ENCODE results near the gene CCNJL.
A peak's percentile ranks its signal among the peaks of the same experiment; 100 is the strongest.

Gene CCNJL

DNA sequence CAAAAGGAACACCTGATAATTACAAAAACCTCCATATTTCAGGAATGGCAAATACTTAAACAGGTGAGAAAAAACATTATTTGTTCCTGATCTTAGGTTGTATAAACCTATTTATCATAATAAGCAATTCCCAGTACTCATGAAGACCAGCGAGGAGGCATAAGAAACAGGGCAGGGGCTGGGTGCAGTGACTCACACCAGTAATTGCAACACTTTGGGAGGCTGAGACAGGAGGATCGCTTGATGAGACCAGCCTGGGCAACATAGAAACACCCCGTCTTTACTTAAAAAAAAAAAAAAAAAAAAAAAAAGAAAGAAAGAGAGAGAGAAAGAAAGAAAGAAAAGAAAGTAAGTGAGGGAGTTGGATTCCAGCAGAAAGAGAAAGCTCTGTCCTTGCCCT lies 21.6 kb downstream of the CCNJL start:
- no peak overlapping the region for H3K27ac ChIP-seq
- no peak for DNase-seq (ENCODE audit: low spot score)
- TF ChIP-seq, protein P1, sequence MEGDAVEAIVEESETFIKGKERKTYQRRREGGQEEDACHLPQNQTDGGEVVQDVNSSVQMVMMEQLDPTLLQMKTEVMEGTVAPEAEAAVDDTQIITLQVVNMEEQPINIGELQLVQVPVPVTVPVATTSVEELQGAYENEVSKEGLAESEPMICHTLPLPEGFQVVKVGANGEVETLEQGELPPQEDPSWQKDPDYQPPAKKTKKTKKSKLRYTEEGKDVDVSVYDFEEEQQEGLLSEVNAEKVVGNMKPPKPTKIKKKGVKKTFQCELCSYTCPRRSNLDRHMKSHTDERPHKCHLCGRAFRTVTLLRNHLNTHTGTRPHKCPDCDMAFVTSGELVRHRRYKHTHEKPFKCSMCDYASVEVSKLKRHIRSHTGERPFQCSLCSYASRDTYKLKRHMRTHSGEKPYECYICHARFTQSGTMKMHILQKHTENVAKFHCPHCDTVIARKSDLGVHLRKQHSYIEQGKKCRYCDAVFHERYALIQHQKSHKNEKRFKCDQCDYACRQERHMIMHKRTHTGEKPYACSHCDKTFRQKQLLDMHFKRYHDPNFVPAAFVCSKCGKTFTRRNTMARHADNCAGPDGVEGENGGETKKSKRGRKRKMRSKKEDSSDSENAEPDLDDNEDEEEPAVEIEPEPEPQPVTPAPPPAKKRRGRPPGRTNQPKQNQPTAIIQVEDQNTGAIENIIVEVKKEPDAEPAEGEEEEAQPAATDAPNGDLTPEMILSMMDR (conservative IDR thresholded peaks at IDR 0.05; ENCODE audit: low read depth) = no peak
- ChIA-PET CTCF (interaction anchor here (0.6 to 0.9 kb wide), 3 partner anchors 19 to 165 kb away, joined by 3 read pairs; no protein-coding TSS in a partner anchor), POLR2A (ENCODE audit: low non-redundant PET) (no interaction called here)

- H3K27ac ChIP-seq = peak overlapping the region; percentile 62
- peak; percentile 89 for DNase-seq (ENCODE audit: low spot score)
- TF ChIP-seq, protein P1 (conservative IDR thresholded peaks at IDR 0.05; ENCODE audit: low read depth) = no peak
- POLR2A ChIA-PET (ENCODE audit: low non-redundant PET) = no interaction called here
- CTCF ChIA-PET = interaction anchor here (0.7 to 1.1 kb wide), 3 partner anchors 56 to 91 kb away, joined by 4 read pairs; no protein-coding TSS in a partner anchor
These were observed 22.6 kb downstream of the CCNJL start for GRCh38 chr5:160289721-160290120.

- TF ChIP-seq, protein P1 (conservative IDR thresholded peaks at IDR 0.05; ENCODE audit: low read depth) = no peak
- POLR2A ChIA-PET (ENCODE audit: low non-redundant PET) = no interaction called here
- CTCF ChIA-PET = interaction anchor here (0.5 to 1.1 kb wide), 2 partner anchors 68 to 102 kb away, joined by 3 to 4 read pairs; no protein-coding TSS in a partner anchor
These were observed 23.1 kb downstream of the CCNJL start for GRCh38 chr5:160289356-160289651.

GRCh38 chr5:160287378-160288051 lies 24.8 kb downstream of the CCNJL start:
- TF ChIP-seq, protein P1 (conservative IDR thresholded peaks at IDR 0.05; ENCODE audit: low read depth) = no peak
- ChIA-PET POLR2A (ENCODE audit: low non-redundant PET) (interaction anchor here (0.8 to 1.0 kb wide), 2 partner anchors 25 to 42 kb away, joined by 3 read pairs; partner anchors contain the start of gene CCNJL), CTCF (interaction anchor here (0.6 to 1.3 kb wide), 2 partner anchors 20 to 57 kb away, joined by 3 to 7 read pairs; no protein-coding TSS in a partner anchor)
- DNase-seq (ENCODE audit: low spot score) = peak; percentile 47
- peak overlapping the region; percentile 59 for H3K27ac ChIP-seq

More at GRCh38 chr5:160289356-160289651, 23.1 kb downstream of the CCNJL start:
- no peak for DNase-seq (ENCODE audit: low spot score)
- H3K27ac ChIP-seq = peak overlapping the region; percentile 62

- no peak for DNase-seq (ENCODE audit: low spot score)
- CTCF ChIA-PET = interaction anchor here (1.3 kb wide), 1 partner anchor 58 kb away, joined by 7 read pairs; no protein-coding TSS in a partner anchor
- TF ChIP-seq, protein P1 (conservative IDR thresholded peaks at IDR 0.05; ENCODE audit: low read depth) = no peak
- peak overlapping the region; percentile 59; the same call in 1 of the 2 replicates for H3K27ac ChIP-seq
- POLR2A ChIA-PET (ENCODE audit: low non-redundant PET) = interaction anchor here (0.8 to 1.0 kb wide), 2 partner anchors 25 to 41 kb away, joined by 3 read pairs; partner anchors contain the start of gene CCNJL
These were observed 25.4 kb downstream of the CCNJL start for GRCh38 chr5:160286947-160287346.

DNA sequence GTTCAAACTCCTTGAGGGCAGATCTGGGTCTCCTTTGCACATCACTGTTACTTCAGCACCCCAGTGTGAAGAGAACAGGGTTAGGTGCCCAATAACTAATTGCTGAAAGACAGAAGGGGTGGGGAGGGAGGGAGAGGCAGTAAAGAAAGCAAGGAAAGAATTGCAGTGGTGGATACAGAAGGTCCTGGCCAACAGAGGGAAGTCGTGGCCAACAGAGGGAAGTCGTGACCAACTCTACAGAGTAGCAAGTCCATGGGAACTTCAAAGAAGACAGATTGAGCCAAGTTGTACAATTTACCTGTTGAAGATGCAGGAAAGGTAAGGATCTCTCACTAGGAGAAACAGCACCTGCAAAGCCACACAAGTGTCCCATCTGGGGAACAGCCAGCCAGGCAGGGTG lies 27.0 kb downstream of the CCNJL start:
- no peak for DNase-seq (ENCODE audit: low spot score)
- TF ChIP-seq, protein P1 (conservative IDR thresholded peaks at IDR 0.05; ENCODE audit: low read depth) = no peak
- CTCF ChIA-PET = no interaction called here
- POLR2A ChIA-PET (ENCODE audit: low non-redundant PET) = no interaction called here
- H3K27ac ChIP-seq = no peak overlapping the region
